ENCODE measurements around the gene TTBK1. TPM values are rescaled to one million over a fixed set of nuclear protein-coding genes. Genes with fewer than 3 reads are reported as not detected.
"Not testable (repeated sequence)": the region's sequence is repeated elsewhere in the genome, so short reads cannot be mapped to it uniquely, and the experiment has no call there.

TTBK1 gene
- total RNA-seq, 2 experiments from 2014 or later, result not detected

GRCh38 chr6:43295456-43295855 is 52.2 kb downstream of the TTBK1 start:
- Mint-ChIP-seq H3K4me1 (peaks cover 2% of the 10 kb centered on the region), H3K27me3 (peaks cover 8% of the 10 kb centered on the region), H3K36me3 (no peaks in the 10 kb centered on the region), H3K4me3 (no peak overlapping the region), H3K9me3 (no peaks in the 10 kb centered on the region), H3K27ac (no peak overlapping the region)
- ATAC-seq (ENCODE audit: low read depth), result no peak
- POLR2A ChIA-PET, result no interaction called here
- DNase-seq, result no peak

- Mint-ChIP-seq H3K27ac (no peak overlapping the region), H3K27me3 (peaks cover 10% of the 10 kb centered on the region), H3K36me3 (no peaks in the 10 kb centered on the region), H3K4me3 (no peak overlapping the region), H3K9me3 (no peaks in the 10 kb centered on the region), H3K4me1 (peaks cover 2% of the 10 kb centered on the region)
- POLR2A ChIA-PET, result no interaction called here
- no peak for DNase-seq
- ATAC-seq (ENCODE audit: low read depth), result no peak
Measured at GRCh38 chr6:43296780-43297497, 53.7 kb downstream of the TTBK1 start.

- Mint-ChIP-seq H3K27ac (no peak within 1 kb of the TSS), H3K27me3 (peaks cover 7% of the 10 kb centered on the region), H3K4me3 (no peak within 1 kb of the TSS), H3K4me1 (peaks cover 2% of the 10 kb centered on the region), H3K36me3 (no peaks in the 10 kb centered on the region), H3K9me3 (no peaks in the 10 kb centered on the region)
- DNase-seq (no peak), ATAC-seq (ENCODE audit: low read depth) (no peak)
- POLR2A ChIA-PET, result no interaction called here
Measured at GRCh38 chr6:43297644-43298564, 54.6 kb downstream of the TTBK1 start, which contains the start of gene SLC22A7. Gene SLC22A7 (plus strand): TSS chr6:43298260. CDS start chr6:43298359, 99 bp downstream.

GRCh38 chr6:43298565-43299337 is 55.5 kb downstream of the TTBK1 start:
- no peaks in the 10 kb centered on the region for H3K9me3 Mint-ChIP-seq
- ATAC-seq (ENCODE audit: low read depth) (no peak), DNase-seq (no peak)
- no peaks in the 10 kb centered on the region for H3K36me3 Mint-ChIP-seq
- no peak overlapping the region for H3K27ac Mint-ChIP-seq
- H3K27me3 Mint-ChIP-seq, result peaks cover 7% of the 10 kb centered on the region
- peaks cover 2% of the 10 kb centered on the region for H3K4me1 Mint-ChIP-seq
- POLR2A ChIA-PET, result no interaction called here
- no peak overlapping the region for H3K4me3 Mint-ChIP-seq

- Mint-ChIP-seq H3K4me3 (no peak overlapping the region), H3K36me3 (no peaks in the 10 kb centered on the region), H3K27ac (no peak overlapping the region), H3K4me1 (peaks cover 2% of the 10 kb centered on the region), H3K27me3 (peaks cover 7% of the 10 kb centered on the region), H3K9me3 (no peaks in the 10 kb centered on the region)
- DNase-seq, result no peak
- no peak for ATAC-seq (ENCODE audit: low read depth)
- POLR2A ChIA-PET, result no interaction called here
Measured at GRCh38 chr6:43299338-43300293, 56.3 kb downstream of the TTBK1 start.

GRCh38 chr6:43301081-43301870 is 58.0 kb downstream of the TTBK1 start:
- Mint-ChIP-seq H3K9me3 (no peaks in the 10 kb centered on the region), H3K4me1 (peaks cover 2% of the 10 kb centered on the region), H3K27me3 (peaks cover 7% of the 10 kb centered on the region), H3K36me3 (no peaks in the 10 kb centered on the region), H3K27ac (no peak overlapping the region), H3K4me3 (no peak overlapping the region)
- DNase-seq (no peak), ATAC-seq (ENCODE audit: low read depth) (no peak)
- POLR2A ChIA-PET, result no interaction called here

GRCh38 chr6:43302126-43302525 is 58.8 kb downstream of the TTBK1 start:
- Mint-ChIP-seq H3K27me3 (peaks cover 6% of the 10 kb centered on the region), H3K4me3 (no peak overlapping the region), H3K36me3 (no peaks in the 10 kb centered on the region), H3K27ac (no peak overlapping the region), H3K9me3 (no peaks in the 10 kb centered on the region), H3K4me1 (peaks cover 2% of the 10 kb centered on the region)
- POLR2A ChIA-PET, result no interaction called here
- ATAC-seq (ENCODE audit: low read depth) (no peak), DNase-seq (no peak)

- DNase-seq; H3K36me3 Mint-ChIP-seq; H3K27ac Mint-ChIP-seq; H3K27me3 Mint-ChIP-seq; H3K4me1 Mint-ChIP-seq; POLR2A ChIA-PET; H3K4me3 Mint-ChIP-seq; ATAC-seq (ENCODE audit: low read depth); H3K9me3 Mint-ChIP-seq: not testable (repeated sequence)
Measured at GRCh38 chr6:43303006-43303405, 59.7 kb downstream of the TTBK1 start.

- Mint-ChIP-seq H3K4me3 (no peak overlapping the region), H3K27ac (no peak overlapping the region), H3K9me3 (no peaks in the 10 kb centered on the region), H3K4me1 (peaks cover 2% of the 10 kb centered on the region), H3K36me3 (no peaks in the 10 kb centered on the region), H3K27me3 (peaks cover 8% of the 10 kb centered on the region)
- DNase-seq, result no peak
- POLR2A ChIA-PET, result no interaction called here
- ATAC-seq (ENCODE audit: low read depth), result no peak
Measured at GRCh38 chr6:43303751-43304331, 60.6 kb downstream of the TTBK1 start.

- Mint-ChIP-seq H3K27me3 (peaks cover 8% of the 10 kb centered on the region), H3K4me1 (peaks cover 4% of the 10 kb centered on the region), H3K4me3 (no peak overlapping the region), H3K27ac (no peak overlapping the region), H3K9me3 (no peaks in the 10 kb centered on the region), H3K36me3 (no peaks in the 10 kb centered on the region)
- POLR2A ChIA-PET, result no interaction called here
- DNase-seq (no peak), ATAC-seq (ENCODE audit: low read depth) (no peak)
Measured at GRCh38 chr6:43304361-43304760, 61.1 kb downstream of the TTBK1 start.

GRCh38 chr6:43304882-43305281 is 61.6 kb downstream of the TTBK1 start:
- ATAC-seq (ENCODE audit: low read depth), result no peak
- no peak overlapping the region for H3K4me3 Mint-ChIP-seq
- H3K4me1 Mint-ChIP-seq, result peaks cover 4% of the 10 kb centered on the region
- peaks cover 7% of the 10 kb centered on the region for H3K27me3 Mint-ChIP-seq
- no peak overlapping the region for H3K27ac Mint-ChIP-seq
- H3K9me3 Mint-ChIP-seq, result no peaks in the 10 kb centered on the region
- DNase-seq, result no peak
- no peaks in the 10 kb centered on the region for H3K36me3 Mint-ChIP-seq
- POLR2A ChIA-PET, result no interaction called here

- ATAC-seq (ENCODE audit: low read depth), result no peak
- H3K27ac Mint-ChIP-seq, result no peak overlapping the region
Measured at GRCh38 chr6:43306086-43306485, 62.8 kb downstream of the TTBK1 start.

More at GRCh38 chr6:43306086-43306485, 62.8 kb downstream of the TTBK1 start:
- POLR2A ChIA-PET, result no interaction called here
- no peak for DNase-seq
- H3K27me3 Mint-ChIP-seq, result peaks cover 6% of the 10 kb centered on the region
- H3K9me3 Mint-ChIP-seq, result no peaks in the 10 kb centered on the region
- H3K4me1 Mint-ChIP-seq, result peaks cover 3% of the 10 kb centered on the region
- H3K36me3 Mint-ChIP-seq, result no peaks in the 10 kb centered on the region
- H3K4me3 Mint-ChIP-seq, result no peak overlapping the region
